Fibroblast of upper back skin (primary cell): Measurements from ENCODE around the gene NCL.
A peak's percentile ranks its signal among the peaks of the same experiment; 100 is the strongest.
"Not testable (repeated sequence)": the region's sequence is repeated elsewhere in the genome, so short reads cannot be mapped to it uniquely, and the experiment has no call there.

Experiments
- DNase-seq: peaks from one replicate; pipeline ENCODE4 v3.0.0-alpha.2; 2013

The NCL gene

GRCh38 chr2:231429901-231430300 lies 34.4 kb downstream of the NCL start:
- DNase-seq, result no peak

GRCh38 chr2:231429152-231429551 lies 35.1 kb downstream of the NCL start:
- no peak for DNase-seq

- DNase-seq, result no peak
Observed at GRCh38 chr2:231427116-231427515, 37.2 kb downstream of the NCL start.

GRCh38 chr2:231425811-231426703 lies 38.2 kb downstream of the NCL start:
- no peak for DNase-seq

GRCh38 chr2:231425291-231425810 lies 38.9 kb downstream of the NCL start:
- no peak for DNase-seq

- no peak for DNase-seq
Observed at GRCh38 chr2:231423176-231423575, 41.1 kb downstream of the NCL start.

GRCh38 chr2:231422056-231422455 lies 42.2 kb downstream of the NCL start:
- DNase-seq, result no peak

GRCh38 chr2:231421051-231421580 lies 43.2 kb downstream of the NCL start:
- no peak for DNase-seq

GRCh38 chr2:231418820-231419640 lies 45.3 kb downstream of the NCL start:
- no peak for DNase-seq

- no peak for DNase-seq
Observed at GRCh38 chr2:231415029-231415428, 49.3 kb downstream of the NCL start.

GRCh38 chr2:231413921-231414476 lies 50.3 kb downstream of the NCL start:
- DNase-seq, result no peak

- DNase-seq, result no peak
Observed at GRCh38 chr2:231413456-231413855, 50.8 kb downstream of the NCL start.

GRCh38 chr2:231412618-231412963 lies 51.7 kb downstream of the NCL start:
- DNase-seq, result no peak

GRCh38 chr2:231411831-231412617 lies 52.3 kb downstream of the NCL start:
- DNase-seq, result peak; percentile 83

GRCh38 chr2:231411237-231411636 lies 53.0 kb downstream of the NCL start:
- DNase-seq, result no peak

GRCh38 chr2:231410293-231411004 lies 53.8 kb downstream of the NCL start:
- DNase-seq, result no peak

GRCh38 chr2:231409776-231410175 lies 54.5 kb downstream of the NCL start:
- DNase-seq, result no peak

GRCh38 chr2:231408304-231408703 lies 56.0 kb downstream of the NCL start:
- not testable (repeated sequence) for DNase-seq

- DNase-seq, result not testable (repeated sequence)
Observed at GRCh38 chr2:231407686-231408085, 56.6 kb downstream of the NCL start.

- not testable (repeated sequence) for DNase-seq
Observed at GRCh38 chr2:231405601-231406367, 58.5 kb downstream of the NCL start.

- DNase-seq, result not testable (repeated sequence)
Observed at GRCh38 chr2:231404183-231404578, 60.1 kb downstream of the NCL start.
